ENCODE data around the gene METTL13. TPM values are rescaled to one million over a fixed set of nuclear protein-coding genes. Genes with fewer than 3 reads are reported as not detected.

METTL13 gene
- total and polyA plus RNA-seq, 2 of the 4 experiments (the other 2 are of a cell fraction): 25.1 to 26.3 TPM

DNA sequence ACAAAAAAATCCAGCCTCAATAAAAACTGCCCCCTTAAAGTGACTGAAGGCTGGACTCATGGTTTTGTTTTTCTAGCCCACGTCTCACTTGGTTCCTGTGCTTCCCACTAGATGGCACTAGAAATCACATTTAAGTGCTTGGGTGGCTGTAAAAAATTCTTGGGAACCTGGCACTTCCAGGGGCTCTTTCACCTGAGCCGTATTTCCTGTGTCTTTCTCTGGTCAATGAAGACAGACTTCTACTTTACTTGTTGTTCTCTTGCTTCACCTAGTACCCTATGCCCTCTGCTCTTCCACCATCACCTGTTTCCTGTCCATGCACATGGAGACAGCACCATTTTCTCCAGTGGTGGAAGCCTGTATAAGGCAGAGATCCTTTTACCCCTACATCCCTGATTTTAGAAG lies 20.0 kb downstream of the METTL13 start:
- WGBS, 2 experiments (ENCODE audit: extremely low coverage in 2 of 2, insufficient read length in 1 of 2): no CpG with 5 or more reads among the region's 2 CpGs
- no peaks in the 10 kb centered on the region for H3K27me3 ChIP-seq (ENCODE audit: control insufficient read depth, insufficient read depth, low read length)
- no peak overlapping the region for H3K27ac ChIP-seq (ENCODE audit: insufficient read depth, low read length)
- H2AK5ac ChIP-seq (ENCODE audit: low read depth, low read length): 0 out of 2 replicates have a peak overlapping the region, but pooled peaks have one; percentile 49
- no peak overlapping the region for H4K5ac ChIP-seq (ENCODE audit: low read depth, low read length)
- ChIA-PET CTCF (interaction anchor here (0.7 to 6.9 kb wide), 10 partner anchors 15 to 636 kb away, joined by 3 to 138 read pairs (median 4); no protein-coding TSS in a partner anchor), POLR2A (ENCODE audit: unreplicated experiment) (interaction anchor here (0.6 to 1.1 kb wide), 2 partner anchors 182 to 842 kb away, joined by 3 read pairs; no protein-coding TSS in a partner anchor)
- DNase-seq (peak; percentile 51), ATAC-seq (ENCODE audit: low read depth) (peak; percentile 65)
- in situ Hi-C loops (cut with MboI; ENCODE audit: low sequenced_read_pairs): loop anchor here (25.0 kb wide), 1 partner anchor 611 kb away; the partner anchor contains the start of gene C1orf105
- no peak overlapping the region for H3K18ac ChIP-seq (ENCODE audit: low read depth, low read length)
- no peak overlapping the region for H2BK15ac ChIP-seq (ENCODE audit: low read depth, low read length)
- no peak overlapping the region for H3K4me2 ChIP-seq (ENCODE audit: low read depth, low read length)
- H3K14ac ChIP-seq (replicated peaks; ENCODE audit: low read depth, low read length): no peak overlapping the region
- H4K8ac ChIP-seq (ENCODE audit: low read depth in 2 of 2, low read length in 2 of 2): no peak overlapping the region
- H3K23ac ChIP-seq (ENCODE audit: low read depth, low read length): no peak overlapping the region
- no peak overlapping the region for H3K9ac ChIP-seq (ENCODE audit: low read depth, low read length)
- H2BK20ac ChIP-seq (ENCODE audit: low read depth, low read length): no peak overlapping the region
- intact Hi-C loops (cut with micrococcal nuclease): loop anchor here (1.0 to 5.0 kb wide), 3 partner anchors 154 to 601 kb away; no protein-coding TSS in a partner anchor
- H3K4ac ChIP-seq (ENCODE audit: low read depth, low read length): no peak overlapping the region
- dilution Hi-C loops (cut with HindIII; ENCODE audit: low sequenced_read_pairs, unreplicated experiment): no loop called here
- no peak overlapping the region for H2BK120ac ChIP-seq (ENCODE audit: low read depth, low read length)
- no peak overlapping the region for H2AFZ ChIP-seq (replicated peaks; ENCODE audit: low read length, poor library complexity)
- H3K56ac ChIP-seq (ENCODE audit: extremely low read depth, insufficient read depth, low read length): no peak overlapping the region
- BruUV-seq (replicated peaks): no TSS peak
- peaks cover 4% of the 10 kb centered on the region; the same call in 1 of the 2 replicates for H3K4me1 ChIP-seq (ENCODE audit: control insufficient read depth, insufficient read depth, low read length)
- no peak overlapping the region for H3K4me3 ChIP-seq (ENCODE audit: insufficient read depth, low read depth, low read length)
- H3K36me3 ChIP-seq (ENCODE audit: control insufficient read depth, insufficient read depth, low read length): peaks cover 6% of the 10 kb centered on the region
- no peak overlapping the region for H2BK5ac ChIP-seq (ENCODE audit: low read depth, low read length, poor library complexity, severe bottlenecking)
- H3K9me1 ChIP-seq (ENCODE audit: insufficient read depth, low read length): no peaks in the 10 kb centered on the region; the same call in 1 of the 2 replicates
- TF ChIP-seq SMC3 (IDR thresholded peaks at IDR 0.05; ENCODE audit: low read depth, low read length) (peak; percentile 65), RAD21 (IDR thresholded peaks at IDR 0.05; ENCODE audit: low read length) (peak; percentile 71), USF2 (IDR thresholded peaks at IDR 0.05; ENCODE audit: low read depth, low read length) (no peak), CTCF (conservative IDR thresholded peaks at IDR 0.05; ENCODE audit: low read depth, low read length) (peak; percentile 71), FOS (IDR thresholded peaks at IDR 0.05; ENCODE audit: low read depth, low read length) (no peak)
- H4K20me1 ChIP-seq (ENCODE audit: insufficient read depth, low read length): no peaks in the 10 kb centered on the region
- no peak overlapping the region for H4K91ac ChIP-seq (ENCODE audit: insufficient read depth, low read depth, low read length)
- no peak overlapping the region for H2AK9ac ChIP-seq (replicated peaks; ENCODE audit: low read depth, low read length, poor library complexity)
- H3K79me1 ChIP-seq (ENCODE audit: low read depth in 1 of 2, low read length in 2 of 2): 0 out of 4 replicates have a peak, but pooled peaks cover 0 to 4% of the 10 kb centered on the region in 2 experiments
- no peaks in the 10 kb centered on the region for H3K9me3 ChIP-seq (ENCODE audit: control insufficient read depth, insufficient read depth, low read length)
